ENCODE measurements around the gene FICD. TPM values are rescaled to one million over a fixed set of nuclear protein-coding genes. Genes with fewer than 3 reads are reported as not detected.

Gene FICD
- total RNA-seq, 1 experiment from 2014 or later, result 3.6 TPM

DNA sequence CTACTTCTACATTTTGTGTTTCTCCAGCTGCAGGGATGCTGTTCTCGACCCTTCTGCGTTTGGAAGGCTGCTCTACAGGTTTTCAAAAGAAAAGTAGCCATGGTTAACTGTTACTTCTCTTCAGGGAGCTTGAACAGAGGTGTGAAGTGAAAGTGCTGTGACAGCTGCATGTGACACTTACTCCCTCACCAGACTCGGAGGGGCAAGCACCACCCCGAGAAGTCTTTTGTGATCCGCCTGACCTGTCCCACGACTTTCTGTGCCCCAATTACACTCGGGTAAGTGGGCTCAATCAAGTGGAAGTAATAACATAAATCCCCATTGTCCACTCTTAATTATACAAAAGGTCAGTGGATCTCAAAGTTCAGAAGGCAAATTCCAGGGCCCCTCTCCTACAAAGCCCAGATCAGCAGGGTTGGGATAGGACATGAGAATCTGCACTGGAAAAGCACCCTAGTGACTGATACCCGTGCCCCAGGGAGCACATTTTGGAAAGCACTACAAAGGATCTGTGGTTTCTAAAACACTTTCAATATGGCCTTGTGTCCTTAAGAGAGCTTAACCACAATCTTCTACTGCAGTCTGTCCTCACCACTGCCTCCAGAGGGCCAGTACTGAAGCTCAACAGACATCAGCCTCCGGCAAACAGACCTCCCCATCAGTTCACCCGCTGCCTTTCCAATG lies 11.5 kb downstream of the FICD start:
- Histone ChIP-seq H3K4me3 (ENCODE audit: low read depth, low read length) (no peak overlapping the region), H3K9me3 (no peaks in the 10 kb centered on the region), H3K27me3 (replicated peaks; ENCODE audit: control insufficient read depth, insufficient read depth, low read length) (no peaks in the 10 kb centered on the region), H3K36me3 (ENCODE audit: control insufficient read depth, insufficient read depth, low read length) (peaks cover 4% of the 10 kb centered on the region), H3K4me1 (no peaks in the 10 kb centered on the region)
- no peak for DNase-seq
- Mint-ChIP-seq H3K27ac (ENCODE audit: unreplicated experiment) (no peak overlapping the region), H3K4me3 (ENCODE audit: unreplicated experiment) (no peak overlapping the region), H3K4me1 (ENCODE audit: low read depth, unreplicated experiment) (no peaks in the 10 kb centered on the region), H3K36me3 (ENCODE audit: insufficient read depth, unreplicated experiment) (peaks cover 84% of the 10 kb centered on the region), H3K9me3 (ENCODE audit: unreplicated experiment) (no peaks in the 10 kb centered on the region), H3K27me3 (ENCODE audit: insufficient read depth, unreplicated experiment) (no peaks in the 10 kb centered on the region)
- no TSS peak for BruUV-seq (replicated peaks)
- ChIA-PET CTCF (no interaction called here), POLR2A (no interaction called here)
- intact Hi-C loops (cut with micrococcal nuclease; ENCODE audit: unreplicated experiment), result no loop called here
- TF ChIP-seq, protein P1, sequence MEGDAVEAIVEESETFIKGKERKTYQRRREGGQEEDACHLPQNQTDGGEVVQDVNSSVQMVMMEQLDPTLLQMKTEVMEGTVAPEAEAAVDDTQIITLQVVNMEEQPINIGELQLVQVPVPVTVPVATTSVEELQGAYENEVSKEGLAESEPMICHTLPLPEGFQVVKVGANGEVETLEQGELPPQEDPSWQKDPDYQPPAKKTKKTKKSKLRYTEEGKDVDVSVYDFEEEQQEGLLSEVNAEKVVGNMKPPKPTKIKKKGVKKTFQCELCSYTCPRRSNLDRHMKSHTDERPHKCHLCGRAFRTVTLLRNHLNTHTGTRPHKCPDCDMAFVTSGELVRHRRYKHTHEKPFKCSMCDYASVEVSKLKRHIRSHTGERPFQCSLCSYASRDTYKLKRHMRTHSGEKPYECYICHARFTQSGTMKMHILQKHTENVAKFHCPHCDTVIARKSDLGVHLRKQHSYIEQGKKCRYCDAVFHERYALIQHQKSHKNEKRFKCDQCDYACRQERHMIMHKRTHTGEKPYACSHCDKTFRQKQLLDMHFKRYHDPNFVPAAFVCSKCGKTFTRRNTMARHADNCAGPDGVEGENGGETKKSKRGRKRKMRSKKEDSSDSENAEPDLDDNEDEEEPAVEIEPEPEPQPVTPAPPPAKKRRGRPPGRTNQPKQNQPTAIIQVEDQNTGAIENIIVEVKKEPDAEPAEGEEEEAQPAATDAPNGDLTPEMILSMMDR (IDR thresholded peaks at IDR 0.05; ENCODE audit: insufficient read depth in 1 of 2, low read depth in 1 of 2, low read length in 1 of 2, severe bottlenecking in 1 of 2, unreplicated experiment in 1 of 2), result no peak

DNA sequence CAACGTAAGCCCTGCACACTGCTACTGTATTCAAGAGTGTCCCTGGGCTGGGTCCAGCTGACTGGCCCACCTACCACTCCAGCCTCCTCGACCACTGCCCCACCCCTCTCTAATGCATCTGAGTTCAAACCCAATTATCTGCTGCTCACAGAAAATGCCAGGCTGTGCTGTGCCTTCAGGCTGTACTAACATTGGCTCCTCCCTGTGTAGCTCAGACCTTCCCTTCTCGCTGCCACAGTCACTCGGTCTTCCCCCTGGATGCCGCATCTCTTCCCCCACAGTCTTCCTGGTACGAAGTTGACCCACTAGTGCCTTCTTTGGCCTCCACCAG lies 12.1 kb downstream of the FICD start:
- Mint-ChIP-seq H3K4me3 (ENCODE audit: unreplicated experiment) (no peak overlapping the region), H3K27ac (ENCODE audit: unreplicated experiment) (no peak overlapping the region), H3K36me3 (ENCODE audit: insufficient read depth, unreplicated experiment) (peaks cover 84% of the 10 kb centered on the region), H3K4me1 (ENCODE audit: low read depth, unreplicated experiment) (no peaks in the 10 kb centered on the region), H3K9me3 (ENCODE audit: unreplicated experiment) (no peaks in the 10 kb centered on the region), H3K27me3 (ENCODE audit: insufficient read depth, unreplicated experiment) (no peaks in the 10 kb centered on the region)
- Histone ChIP-seq H3K36me3 (ENCODE audit: control insufficient read depth, insufficient read depth, low read length) (peaks cover 6% of the 10 kb centered on the region), H3K9me3 (no peaks in the 10 kb centered on the region), H3K4me3 (ENCODE audit: low read depth, low read length) (no peak overlapping the region), H3K27me3 (replicated peaks; ENCODE audit: control insufficient read depth, insufficient read depth, low read length) (no peaks in the 10 kb centered on the region), H3K4me1 (no peaks in the 10 kb centered on the region)
- intact Hi-C loops (cut with micrococcal nuclease; ENCODE audit: unreplicated experiment), result no loop called here
- DNase-seq, result no peak
- ChIA-PET POLR2A (no interaction called here), CTCF (no interaction called here)
- no TSS peak for BruUV-seq (replicated peaks)
- TF ChIP-seq, protein P1 (IDR thresholded peaks at IDR 0.05; ENCODE audit: insufficient read depth in 1 of 2, low read depth in 1 of 2, low read length in 1 of 2, severe bottlenecking in 1 of 2, unreplicated experiment in 1 of 2), result no peak

DNA sequence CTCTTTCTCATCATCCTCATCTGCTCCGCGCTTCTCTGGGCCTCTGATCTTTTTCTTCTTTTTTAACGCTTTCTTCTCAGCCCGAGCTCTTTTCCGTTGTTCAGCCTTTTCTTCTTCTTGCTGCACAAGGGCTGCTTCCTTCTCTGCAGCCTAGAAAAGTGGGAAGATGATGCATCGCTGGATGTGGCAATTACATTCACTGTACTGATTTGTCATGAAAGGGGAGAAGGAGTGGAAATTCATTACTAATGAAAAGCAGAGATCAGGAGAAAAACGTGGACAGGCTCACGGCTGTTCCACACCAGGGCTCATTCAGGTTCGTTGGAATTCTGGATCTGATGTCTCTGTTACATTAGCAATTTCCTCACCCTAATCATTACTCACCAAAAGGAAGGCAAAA lies 15.1 kb downstream of the FICD start:
- BruUV-seq (replicated peaks), result no TSS peak
- Mint-ChIP-seq H3K9me3 (ENCODE audit: unreplicated experiment) (no peaks in the 10 kb centered on the region), H3K4me3 (ENCODE audit: unreplicated experiment) (no peak overlapping the region), H3K27ac (ENCODE audit: unreplicated experiment) (no peak overlapping the region), H3K4me1 (ENCODE audit: low read depth, unreplicated experiment) (no peaks in the 10 kb centered on the region), H3K27me3 (ENCODE audit: insufficient read depth, unreplicated experiment) (no peaks in the 10 kb centered on the region), H3K36me3 (ENCODE audit: insufficient read depth, unreplicated experiment) (peaks cover 99% of the 10 kb centered on the region)
- Histone ChIP-seq H3K36me3 (ENCODE audit: control insufficient read depth, insufficient read depth, low read length) (peaks cover 7% of the 10 kb centered on the region), H3K4me3 (ENCODE audit: low read depth, low read length) (no peak overlapping the region), H3K4me1 (no peaks in the 10 kb centered on the region), H3K27me3 (replicated peaks; ENCODE audit: control insufficient read depth, insufficient read depth, low read length) (no peaks in the 10 kb centered on the region), H3K9me3 (no peaks in the 10 kb centered on the region)
- TF ChIP-seq, protein P1 (IDR thresholded peaks at IDR 0.05; ENCODE audit: insufficient read depth in 1 of 2, low read depth in 1 of 2, low read length in 1 of 2, severe bottlenecking in 1 of 2, unreplicated experiment in 1 of 2), result no peak
- CTCF ChIA-PET, result no interaction called here
- POLR2A ChIA-PET, result no interaction called here
- intact Hi-C loops (cut with micrococcal nuclease; ENCODE audit: unreplicated experiment), result no loop called here
- DNase-seq, result no peak
